ENCODE results near the gene NLRP5. TPM values are rescaled to one million over a fixed set of nuclear protein-coding genes. Genes with fewer than 3 reads are reported as not detected.

The NLRP5 gene
- polyA plus RNA-seq, 1 of the 3 experiments (the other 2 are of a cell fraction): not detected

DNA sequence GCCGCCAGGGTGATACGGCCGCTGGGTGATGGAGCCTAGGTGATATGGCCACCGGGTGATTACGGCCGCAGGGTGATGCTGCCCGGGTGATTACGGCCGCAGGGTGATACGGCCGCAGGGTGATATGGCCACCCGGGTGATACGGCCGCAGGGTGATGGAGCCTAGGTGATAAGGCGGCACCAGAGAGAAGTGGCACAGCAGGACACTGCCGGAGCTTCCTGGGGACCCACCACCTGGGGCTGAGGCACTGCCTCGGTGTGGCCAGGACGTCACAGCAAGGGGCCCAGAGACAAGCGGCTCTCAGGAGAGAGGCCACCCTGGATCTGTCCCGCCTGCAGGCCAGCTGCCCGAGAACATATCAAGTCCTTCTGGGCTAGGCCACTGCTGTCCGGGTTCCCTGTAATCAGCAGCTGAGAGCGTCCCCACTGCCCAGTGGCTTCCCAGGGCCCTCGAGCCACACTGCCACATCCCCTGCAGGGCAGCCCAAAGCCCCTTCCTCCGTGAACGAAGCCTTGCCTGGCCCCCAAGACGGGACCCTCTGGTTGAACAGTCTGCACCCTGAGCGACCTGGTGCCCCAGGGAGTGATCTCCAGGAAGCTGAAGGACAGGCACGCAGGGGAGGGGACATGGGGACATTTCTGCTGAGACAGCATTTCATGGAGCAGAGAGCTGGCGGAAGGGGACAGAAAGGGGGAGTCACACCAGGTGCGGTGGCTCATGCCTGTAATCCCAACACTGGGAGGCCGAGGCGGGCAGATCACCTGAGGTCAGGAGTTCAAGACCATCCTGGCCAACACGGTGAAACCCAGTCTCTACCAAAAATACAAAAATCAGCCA, 112.4 kb downstream of the NLRP5 start:
- CTCF ChIA-PET: interaction anchor here (1.0 to 1.5 kb wide), 4 partner anchors 18 to 154 kb away, joined by 3 to 9 read pairs (median 5); no protein-coding TSS in a partner anchor
- no peaks in the 10 kb centered on the region for H3K9me3 ChIP-seq

DNA sequence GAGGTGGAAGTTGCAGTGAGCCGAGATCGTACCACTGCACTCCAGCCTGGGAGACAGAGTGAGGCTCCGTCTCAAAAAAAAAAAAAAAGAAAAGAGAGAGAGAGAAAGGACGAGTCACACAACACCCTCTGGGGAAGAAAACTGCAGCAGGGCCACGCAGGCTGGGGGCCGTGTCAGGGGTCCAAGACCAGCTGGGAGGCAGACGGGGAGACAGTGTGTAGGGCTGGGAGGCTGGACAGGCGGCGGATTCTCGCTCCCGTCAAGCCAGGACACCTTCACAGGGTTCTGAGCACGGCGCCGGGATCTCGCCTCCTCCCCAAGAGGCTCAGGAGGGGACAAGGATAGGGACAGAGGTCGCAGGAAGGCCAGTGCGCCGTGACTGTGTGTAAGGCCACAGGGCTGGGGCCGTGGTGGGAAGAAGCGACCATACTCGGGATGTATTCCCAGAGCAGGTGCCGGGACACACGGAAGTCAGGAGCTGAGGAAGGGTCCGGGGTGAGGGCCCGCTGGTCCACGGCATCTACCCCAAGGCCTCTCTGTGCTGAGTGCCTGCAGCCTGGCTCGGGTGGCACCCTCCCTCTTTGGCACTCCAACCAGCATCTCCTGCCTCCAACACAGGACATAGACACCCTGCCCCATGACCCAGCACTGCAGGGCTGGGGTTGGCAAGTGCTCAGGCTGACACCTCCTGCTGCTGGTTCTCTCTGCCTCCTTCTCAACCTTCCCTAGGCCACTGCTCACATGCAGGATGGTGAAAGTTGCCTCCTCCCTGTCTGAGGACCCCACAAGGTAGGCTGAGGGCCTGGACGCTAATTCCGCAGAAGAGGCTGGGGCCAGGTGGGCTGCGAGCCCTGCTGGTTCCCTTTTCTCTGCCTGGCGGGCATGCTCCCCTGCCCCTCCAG, 113.3 kb downstream of the NLRP5 start:
- WGBS (ENCODE audit: low lambda C conversion rate): 93% methylated on average over 18 of the region's 31 CpGs
- Histone ChIP-seq H3F3A (replicated peaks; ENCODE audit: insufficient read depth) (no peaks in the 10 kb centered on the region), H3K27ac (ENCODE audit: low read depth in 2 of 2, low read length in 1 of 2) (no peak overlapping the region), H3K4me2 (no peak overlapping the region), H3K9ac (no peak overlapping the region), H3K79me2 (ENCODE audit: insufficient read depth) (peaks cover 51% of the 10 kb centered on the region), H2AFZ (ENCODE audit: low read depth) (no peak overlapping the region), H3K9me2 (no peaks in the 10 kb centered on the region), H4K20me1 (ENCODE audit: insufficient read depth) (peaks cover 64% of the 10 kb centered on the region), H3K4me3 (ENCODE audit: low read depth in 2 of 2, low read length in 1 of 2) (no peak overlapping the region), H3K9me3 (no peaks in the 10 kb centered on the region), H3K36me3 (replicated peaks in 1 of 2; ENCODE audit: control insufficient read depth in 1 of 2, insufficient read depth in 2 of 2, low read length in 1 of 2) (peaks cover 3 to 33% of the 10 kb centered on the region in 2 experiments), H3K27me3 (ENCODE audit: insufficient read depth) (no peaks in the 10 kb centered on the region), H3K4me1 (ENCODE audit: control insufficient read depth in 1 of 2, insufficient read depth in 2 of 2, low read depth in 1 of 2, low read length in 1 of 2) (no peaks in the 10 kb centered on the region; a peak in 1 of 4 replicates)
- no peak for DNase-seq
- ChIA-PET CTCF (interaction anchor here (1.0 to 1.5 kb wide), 4 partner anchors 19 to 153 kb away, joined by 3 to 9 read pairs (median 5); no protein-coding TSS in a partner anchor), POLR2A (no interaction called here)
- TF ChIP-seq YY1 (IDR thresholded peaks at IDR 0.05; ENCODE audit: low read depth) (no peak), POLR2AphosphoS5 (IDR thresholded peaks at IDR 0.05; ENCODE audit: low read depth, low read length) (no peak), MXI1 (IDR thresholded peaks at IDR 0.05; ENCODE audit: low read depth, low read length) (no peak), RAD21 (IDR thresholded peaks at IDR 0.05; ENCODE audit: low read length) (no peak), GATA2 (CRISPR knock-in tag; IDR thresholded peaks at IDR 0.05) (no peak), ELF1 (IDR thresholded peaks at IDR 0.05) (no peak), FOSL2 (IDR thresholded peaks at IDR 0.05; ENCODE audit: borderline replicate concordance, low read depth) (no peak), SMC3 (IDR thresholded peaks at IDR 0.05; ENCODE audit: low read depth, low read length) (no peak), TEAD4 (IDR thresholded peaks at IDR 0.05; ENCODE audit: borderline replicate concordance, insufficient read depth) (no peak), RCOR1 (IDR thresholded peaks at IDR 0.05; ENCODE audit: low read length) (no peak)
- TF ChIP-seq, protein P1, sequence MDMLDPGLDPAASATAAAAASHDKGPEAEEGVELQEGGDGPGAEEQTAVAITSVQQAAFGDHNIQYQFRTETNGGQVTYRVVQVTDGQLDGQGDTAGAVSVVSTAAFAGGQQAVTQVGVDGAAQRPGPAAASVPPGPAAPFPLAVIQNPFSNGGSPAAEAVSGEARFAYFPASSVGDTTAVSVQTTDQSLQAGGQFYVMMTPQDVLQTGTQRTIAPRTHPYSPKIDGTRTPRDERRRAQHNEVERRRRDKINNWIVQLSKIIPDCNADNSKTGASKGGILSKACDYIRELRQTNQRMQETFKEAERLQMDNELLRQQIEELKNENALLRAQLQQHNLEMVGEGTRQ (IDR thresholded peaks at IDR 0.05; ENCODE audit: borderline replicate concordance, low read depth, low read length): no peak

More for the DNA sequence above, 112.4 kb downstream of the NLRP5 start:
- 95% methylated on average over 24 of the region's 34 CpGs for WGBS (ENCODE audit: low lambda C conversion rate)
- Histone ChIP-seq H3K36me3 (replicated peaks in 1 of 2; ENCODE audit: control insufficient read depth in 1 of 2, insufficient read depth in 2 of 2, low read length in 1 of 2) (peaks cover 3 to 33% of the 10 kb centered on the region in 2 experiments), H3K9ac (no peak overlapping the region), H3K4me2 (no peak overlapping the region), H3K4me3 (ENCODE audit: low read depth in 2 of 2, low read length in 1 of 2) (no peak overlapping the region), H3K9me2 (no peaks in the 10 kb centered on the region), H3K27me3 (ENCODE audit: insufficient read depth) (no peaks in the 10 kb centered on the region), H4K20me1 (ENCODE audit: insufficient read depth) (peaks cover 59% of the 10 kb centered on the region), H3K4me1 (ENCODE audit: control insufficient read depth in 1 of 2, insufficient read depth in 2 of 2, low read depth in 1 of 2, low read length in 1 of 2) (no peaks in the 10 kb centered on the region; a peak in 1 of 4 replicates), H3F3A (replicated peaks; ENCODE audit: insufficient read depth) (no peaks in the 10 kb centered on the region), H2AFZ (ENCODE audit: low read depth) (no peak overlapping the region), H3K79me2 (ENCODE audit: insufficient read depth) (peaks cover 53% of the 10 kb centered on the region), H3K27ac (ENCODE audit: low read depth in 2 of 2, low read length in 1 of 2) (no peak overlapping the region)
- DNase-seq: no peak
- POLR2A ChIA-PET: no interaction called here
- no peak for TF ChIP-seq EZH2phosphoT487 (IDR thresholded peaks at IDR 0.05; ENCODE audit: borderline replicate concordance, low read depth)
- TF ChIP-seq POLR2AphosphoS5 (IDR thresholded peaks at IDR 0.05; ENCODE audit: low read depth, low read length): no peak
- TF ChIP-seq RXRA (IDR thresholded peaks at IDR 0.05; ENCODE audit: borderline replicate concordance, low read depth): no peak
- TF ChIP-seq RCOR1 (IDR thresholded peaks at IDR 0.05; ENCODE audit: low read length): no peak
- TF ChIP-seq GATA2 (CRISPR knock-in tag; IDR thresholded peaks at IDR 0.05): no peak
